GM20000 (cell line): ENCODE data around the gene SCN4A.

Experiments used
- DNase-seq: peaks from one replicate; pipeline ENCODE4 v3.0.0; 2012; ENCODE audit warnings: low spot score
- CTCF ChIP-seq: IDR thresholded peaks from 2 replicates; pipeline ENCODE4 v1.5.1; 2012; ENCODE audit warnings: mild to moderate bottlenecking, control low read depth; ENCODE audit errors: extremely low read depth, missing control alignments

Gene SCN4A

GRCh38 chr17:63993368-63993985 lies 20.8 kb upstream of the SCN4A start:
- no peak for DNase-seq
- no peak for TF ChIP-seq CTCF

GRCh38 chr17:63991611-63992010 lies 18.9 kb upstream of the SCN4A start:
- no peak for DNase-seq
- no peak for TF ChIP-seq CTCF

- no peak for DNase-seq
These were observed 17.1 kb upstream of the SCN4A start for GRCh38 chr17:63989622-63990345.

GRCh38 chr17:63988741-63989621 lies 16.3 kb upstream of the SCN4A start:
- DNase-seq, result no peak
- TF ChIP-seq CTCF, result no peak

More at GRCh38 chr17:63989622-63990345, 17.1 kb upstream of the SCN4A start:
- TF ChIP-seq CTCF, result no peak

GRCh38 chr17:63988127-63988478 lies 15.4 kb upstream of the SCN4A start:
- no peak for TF ChIP-seq CTCF
- DNase-seq, result no peak

- DNase-seq, result no peak
- no peak for TF ChIP-seq CTCF
These were observed 14.8 kb upstream of the SCN4A start for GRCh38 chr17:63987221-63988126.
